Measurements from ENCODE around the gene TPRG1.

GRCh38 chr3:189269365-189269764 lies 97.6 kb downstream of the TPRG1 start:
- no peak for TF ChIP-seq CTCF (IDR thresholded peaks at IDR 0.05; ENCODE audit: low read depth, low read length, poor library complexity, severe bottlenecking)
- no peak for TF ChIP-seq EZH2phosphoT487 (IDR thresholded peaks at IDR 0.05; ENCODE audit: borderline replicate concordance, low read length)

All from DOHH2 (cell line).